Muscle of arm (tissue), 12 donors: ENCODE data around the gene PPP2R1B. TPM values are rescaled to one million over a fixed set of nuclear protein-coding genes. Genes with fewer than 3 reads are reported as not detected.

ENCODE experiments used
- DNase-seq: peaks from one replicate; pipeline ENCODE4 v3.0.0-alpha.2; 2013
- polyA plus RNA-seq, 12 donors: library from polyadenylated mRNA; unstranded; fragments of 120-200 nt; gene quantifications; one replicate each; pipeline ENCODE4 v1.2.1, GENCODE V29; 2013; ENCODE audit not compliant: insufficient read length in 12 of 12

Gene PPP2R1B
- polyA plus RNA-seq, 12 donors: 9.0 to 16.4 (median 13.7) TPM; not detected in 1

GRCh38 chr11:111759376-111759775 is 6.8 kb downstream of the PPP2R1B start:
- DNase-seq: no peak

- no peak for DNase-seq
Measured at GRCh38 chr11:111756097-111756496, 10.1 kb downstream of the PPP2R1B start.

DNA sequence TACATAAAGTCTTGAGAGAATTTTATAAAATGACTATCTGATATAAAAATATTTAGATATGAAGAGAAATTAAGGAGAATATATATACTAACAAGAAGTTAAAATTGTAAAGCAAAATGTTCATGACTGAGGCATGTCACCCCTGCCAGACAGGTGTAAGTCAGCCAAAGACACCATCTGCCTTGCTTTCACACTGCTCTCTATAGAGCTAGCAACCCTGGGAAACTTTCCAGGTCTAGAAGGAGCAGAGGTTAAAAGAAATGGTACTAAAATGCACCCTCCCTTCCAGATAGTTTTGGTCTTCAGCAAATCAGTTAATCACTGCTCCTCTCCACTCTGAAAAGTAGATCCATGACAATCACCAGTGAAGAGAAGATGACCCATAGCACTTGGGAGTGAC is 16.5 kb downstream of the PPP2R1B start:
- no peak for DNase-seq

DNA sequence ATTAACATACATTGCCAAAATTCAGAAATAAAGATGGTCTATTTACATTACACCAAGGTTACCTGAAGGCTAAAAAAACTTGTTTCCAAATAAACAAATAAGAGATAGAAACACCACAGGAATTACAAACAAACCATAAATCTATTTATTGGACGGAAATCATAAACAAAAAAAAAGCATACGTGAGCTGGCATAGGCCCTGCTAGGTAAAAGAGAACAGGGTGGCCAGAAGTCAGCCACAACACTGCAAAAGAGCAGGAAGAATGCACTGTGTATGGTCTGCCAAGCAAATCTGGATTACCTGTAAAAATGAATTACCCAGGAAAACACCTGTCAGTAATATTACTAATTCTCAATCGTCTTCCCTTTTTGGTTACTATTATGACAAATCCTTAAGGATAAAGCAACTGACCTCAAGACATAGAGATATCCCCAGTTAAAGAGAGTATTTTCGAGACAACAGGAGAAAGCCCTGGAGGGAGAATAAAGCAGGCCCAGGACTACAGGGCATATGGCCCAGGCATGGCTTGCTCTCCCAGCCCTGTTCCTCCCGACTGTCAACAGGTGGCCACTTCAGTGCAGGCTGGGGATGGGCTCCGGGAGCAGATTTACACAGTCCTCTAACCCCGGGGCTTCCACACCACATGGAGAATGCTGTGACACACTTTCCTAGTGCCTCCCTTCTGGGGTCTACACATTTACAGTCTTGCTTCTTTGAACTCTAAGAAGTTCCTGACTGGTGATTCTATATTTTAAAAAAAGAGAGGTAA is 18.0 kb downstream of the PPP2R1B start:
- no peak for DNase-seq

DNA sequence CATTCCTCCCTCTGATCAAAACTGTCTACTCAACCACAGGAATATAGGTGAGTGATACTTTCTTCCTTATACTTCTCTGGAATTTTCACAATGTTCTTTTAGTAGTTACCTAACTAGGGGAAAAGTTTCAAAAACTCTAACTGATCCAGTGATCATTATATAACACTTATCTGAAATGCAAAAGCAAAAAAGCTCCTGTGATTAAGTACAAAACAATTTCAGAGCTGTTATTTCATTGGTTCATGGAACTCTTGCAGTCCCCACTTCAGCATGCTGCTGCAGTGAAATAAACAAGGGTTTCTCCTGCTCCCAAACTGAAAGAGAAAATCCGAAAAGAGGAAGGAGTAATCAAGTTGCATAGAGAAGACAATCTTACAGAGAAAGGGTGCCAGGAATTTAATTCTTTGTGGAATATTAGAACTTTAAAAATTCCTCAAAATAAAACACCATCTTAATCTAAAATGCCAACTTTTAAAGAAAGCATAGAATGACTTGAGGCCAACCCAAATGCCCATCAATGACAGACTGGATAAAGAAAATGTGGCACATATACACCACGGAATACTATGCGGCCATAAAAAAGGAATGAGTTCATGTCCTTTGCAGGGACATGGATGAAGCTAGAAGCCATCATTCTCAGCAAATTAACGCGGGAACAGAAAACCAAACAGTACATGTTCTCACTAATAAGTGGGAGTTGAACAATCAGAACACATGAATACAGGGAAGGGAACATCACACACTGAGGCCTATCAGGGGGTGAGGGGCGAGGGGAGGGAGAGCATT is 20.3 kb downstream of the PPP2R1B start:
- no peak for DNase-seq

DNA sequence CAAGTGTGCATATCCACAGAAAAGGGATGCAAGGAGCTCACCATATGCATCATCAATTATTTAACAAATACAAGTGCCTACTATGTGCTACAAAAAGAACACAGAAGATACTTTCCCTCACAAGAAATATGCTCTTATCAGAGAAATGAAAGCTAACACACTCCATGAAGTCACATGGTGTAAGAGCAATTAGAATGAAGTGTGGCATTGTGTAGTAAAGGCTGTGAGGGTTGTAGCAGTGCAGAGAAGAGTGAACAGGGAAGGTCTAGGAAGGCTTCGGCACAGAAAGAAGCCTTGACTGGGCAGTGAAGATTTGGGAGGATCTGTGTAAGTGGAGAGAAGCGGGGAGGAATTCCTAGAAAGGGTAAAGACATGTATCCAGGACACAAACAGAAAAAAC is 22.5 kb downstream of the PPP2R1B start:
- DNase-seq: no peak

- DNase-seq: no peak
Measured at GRCh38 chr11:111741751-111742150, 24.4 kb downstream of the PPP2R1B start.

DNA sequence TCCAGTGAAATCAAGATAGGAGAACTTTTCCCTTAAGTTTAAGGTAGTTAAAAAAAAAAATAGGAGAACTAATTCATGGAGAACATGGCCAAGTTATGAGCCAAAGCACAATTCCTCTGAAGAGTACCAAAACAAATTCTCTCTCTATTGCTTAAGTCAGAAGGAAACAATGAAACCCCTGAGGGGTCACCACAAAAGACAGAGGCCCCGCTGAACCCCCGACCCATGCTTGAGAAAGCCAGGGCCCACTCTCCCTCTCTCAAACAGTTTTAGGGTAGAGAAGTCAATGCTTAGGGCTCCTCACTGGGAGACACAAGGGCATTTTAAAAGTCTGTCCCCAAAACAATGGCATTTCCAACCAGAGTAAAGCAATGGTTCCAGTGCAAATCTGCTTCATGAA is 26.9 kb downstream of the PPP2R1B start:
- DNase-seq: no peak

DNA sequence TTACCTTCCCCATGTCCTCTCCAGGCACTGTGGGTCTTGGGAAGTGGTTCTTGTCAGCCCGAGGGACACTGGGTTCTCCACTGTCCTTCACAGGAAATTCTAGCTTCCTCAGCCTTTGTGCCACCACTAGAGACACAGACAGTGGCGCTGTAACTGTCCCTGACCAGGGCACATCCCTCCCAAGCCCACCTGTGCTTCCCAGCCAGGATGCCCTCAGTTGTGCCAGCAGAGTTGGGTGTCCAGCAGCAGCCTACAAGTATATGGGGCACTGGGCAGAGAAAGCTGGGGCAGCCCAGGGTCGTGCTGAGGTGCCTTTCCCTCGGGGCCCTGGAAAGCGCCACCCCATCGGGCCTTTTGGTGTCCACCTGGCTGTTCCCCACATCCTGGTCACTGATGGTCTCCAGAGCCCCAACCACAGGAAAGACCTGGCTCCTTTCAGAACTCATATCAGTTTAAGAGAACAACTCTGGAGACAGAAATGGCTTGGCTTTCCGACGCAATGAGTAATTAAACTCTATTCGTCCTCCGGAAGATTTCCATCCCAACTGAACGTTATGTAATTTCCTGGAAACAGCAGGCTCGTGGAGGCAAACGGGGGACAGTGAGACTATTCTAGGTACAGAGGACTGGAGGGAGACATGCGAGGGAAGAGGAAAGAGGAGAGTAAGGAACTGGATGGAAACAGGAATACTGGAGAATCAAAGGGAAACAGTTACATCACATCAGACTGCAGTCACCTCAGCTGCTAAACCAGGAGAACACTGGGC is 28.6 kb downstream of the PPP2R1B start:
- peak; percentile 70 for DNase-seq

DNA sequence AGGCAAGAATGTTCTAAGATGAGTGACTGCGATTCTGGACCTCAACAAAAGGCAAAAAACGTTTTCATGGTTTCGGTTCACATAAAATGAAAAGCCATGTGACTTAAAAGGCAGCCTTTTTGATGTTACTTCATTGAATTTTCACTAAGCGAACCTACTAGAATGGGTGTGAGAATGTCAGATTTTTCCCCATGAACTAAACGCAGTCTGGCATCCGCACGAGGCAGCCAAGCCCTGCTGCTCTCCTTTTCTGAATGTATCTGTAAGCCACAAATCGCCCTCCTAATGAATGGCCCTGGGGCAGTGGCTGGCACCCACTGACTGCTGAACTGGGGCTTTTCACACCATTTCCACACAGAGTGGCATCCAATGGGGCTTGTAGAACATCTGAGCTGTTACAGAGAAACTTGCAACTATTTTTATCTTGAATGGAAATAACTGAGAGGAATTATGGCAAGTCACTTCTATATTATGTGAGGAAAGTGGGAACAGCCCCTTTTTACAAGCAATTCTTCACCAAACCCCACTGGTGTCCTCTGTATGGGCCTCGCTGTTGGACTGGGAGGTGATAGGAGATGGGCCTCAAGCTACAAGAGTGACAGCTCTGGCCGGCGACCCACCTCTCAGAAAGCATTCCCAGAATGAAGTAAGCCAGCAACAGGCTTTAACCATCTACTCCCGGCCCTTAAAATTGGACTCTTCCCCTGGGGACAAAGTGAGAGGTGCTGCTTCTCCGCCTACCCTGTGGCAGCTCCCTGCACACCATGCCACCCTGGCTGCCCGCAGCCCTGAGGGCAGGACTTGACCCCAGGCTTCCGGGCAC is 29.4 kb downstream of the PPP2R1B start:
- peak; percentile 33 for DNase-seq

DNA sequence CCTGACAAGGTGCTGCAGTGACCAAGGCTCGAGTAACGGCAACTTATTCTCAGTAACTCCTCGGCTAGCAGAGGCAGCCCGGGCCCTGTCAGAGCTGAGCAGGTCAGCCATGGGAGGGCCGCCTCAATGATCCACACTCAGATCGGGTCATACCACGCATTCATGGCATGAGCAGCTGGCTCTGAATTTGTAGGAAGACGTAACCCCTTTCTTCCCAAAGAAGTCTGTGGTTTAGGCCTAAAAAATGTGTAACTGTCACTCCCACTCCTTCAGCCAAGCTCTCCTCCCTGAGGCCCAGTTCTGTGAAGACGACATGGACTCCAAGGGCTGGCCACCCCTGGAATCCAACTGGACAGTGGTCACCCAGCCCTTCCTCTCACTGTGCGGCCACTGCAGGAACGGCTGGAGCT is 30.0 kb downstream of the PPP2R1B start:
- no peak for DNase-seq

GRCh38 chr11:111735262-111736116 is 30.7 kb downstream of the PPP2R1B start:
- peak; percentile 93 for DNase-seq

GRCh38 chr11:111734954-111735261 is 31.3 kb downstream of the PPP2R1B start:
- no peak for DNase-seq

DNA sequence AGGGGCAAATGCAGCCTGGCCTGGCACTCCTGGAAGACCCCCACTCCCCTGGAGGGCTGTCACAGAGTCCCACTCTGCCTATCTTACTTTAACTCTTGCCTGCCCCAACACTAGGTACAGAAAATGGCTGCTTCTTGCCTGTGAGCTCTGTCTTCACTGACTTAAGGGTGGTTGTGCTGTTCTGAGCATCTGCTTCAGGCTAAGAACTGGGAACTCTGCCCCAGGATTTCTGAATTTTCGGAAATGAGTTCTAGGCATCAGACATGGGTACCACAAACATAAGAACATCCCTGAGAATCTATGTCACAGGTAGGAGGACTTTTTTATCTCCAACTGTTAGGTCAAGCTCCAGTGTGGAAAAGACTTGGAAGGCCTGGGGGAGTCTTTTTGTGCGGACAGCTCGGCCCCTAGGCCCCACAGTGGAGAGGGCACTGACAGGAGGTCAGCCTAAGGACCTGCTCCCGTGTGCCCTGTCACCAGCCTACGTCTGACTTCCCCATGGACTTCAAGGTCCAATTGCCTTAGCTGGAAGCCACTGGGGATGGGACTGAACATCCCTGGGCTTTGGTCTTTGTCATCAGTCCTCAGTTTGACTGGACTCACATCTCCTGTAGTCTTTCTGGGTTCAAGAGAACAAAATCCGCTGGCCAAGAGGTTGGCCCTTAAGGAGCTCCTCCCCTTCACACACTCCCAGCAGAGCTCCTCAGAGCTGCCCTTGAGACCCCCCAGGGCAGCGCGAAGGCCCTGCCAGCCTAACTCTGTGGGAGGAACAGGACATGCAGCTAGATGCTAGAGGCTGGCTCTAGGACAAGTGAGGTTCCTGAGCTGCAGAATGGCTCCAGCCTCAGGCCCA is 31.9 kb downstream of the PPP2R1B start:
- no peak for DNase-seq

DNA sequence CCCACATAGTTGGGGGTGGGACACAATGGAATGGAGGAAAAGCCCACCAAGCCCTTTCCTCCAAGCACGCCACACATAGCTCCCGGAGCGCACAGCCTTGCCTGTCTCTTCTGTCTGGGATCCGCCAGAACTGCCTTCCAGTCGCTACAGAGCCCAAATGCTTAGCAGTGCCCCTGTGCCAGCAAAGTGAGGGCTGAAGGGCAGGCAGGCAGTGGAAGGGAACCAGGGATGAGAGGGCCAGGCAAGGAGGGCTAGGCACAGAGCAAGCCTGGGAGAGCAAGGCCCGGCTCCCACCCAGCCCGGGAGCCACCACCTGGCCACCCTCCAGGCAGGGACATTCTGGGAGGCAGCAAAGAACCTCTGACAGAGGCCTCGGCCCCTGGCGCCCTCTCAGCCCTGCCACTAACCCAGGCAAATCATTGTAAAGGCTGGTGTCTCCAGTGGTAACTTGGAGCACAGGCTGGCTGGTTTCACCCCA is 32.5 kb downstream of the PPP2R1B start:
- peak; percentile 24 for DNase-seq

GRCh38 chr11:111733016-111733415 is 33.2 kb downstream of the PPP2R1B start:
- peak; percentile 62 for DNase-seq

- DNase-seq: no peak
Measured at GRCh38 chr11:111731821-111732220, 34.4 kb downstream of the PPP2R1B start.

GRCh38 chr11:111730871-111731591 is 35.2 kb downstream of the PPP2R1B start:
- DNase-seq: no peak

GRCh38 chr11:111729831-111730311 is 36.3 kb downstream of the PPP2R1B start:
- DNase-seq: peak; percentile 61
